Epithelial cell of esophagus (primary cell): Measurements from ENCODE around the gene IGSF3.
"Not testable (repeated sequence)": the region's sequence is repeated elsewhere in the genome, so short reads cannot be mapped to it uniquely, and the experiment has no call there.

Experiments
- DNase-seq: peaks from one replicate; pipeline ENCODE4 v3.0.0; 2010; ENCODE audit warnings: low read depth
- H3K4me3 ChIP-seq: 2 replicates; pipeline ENCODE4 v1.5.1; 2011; ENCODE audit warnings: mild to moderate bottlenecking, low read length, control low read depth
- TF ChIP-seq, protein P1 (sequence below): IDR thresholded peaks from 2 replicates; pipeline ENCODE4 v1.5.1; 2011; ENCODE audit warnings: low read depth, mild to moderate bottlenecking, low read length, control low read depth, inconsistent platforms; ENCODE audit not compliant: insufficient read depth; ENCODE audit errors: missing control alignments

Gene IGSF3

GRCh38 chr1:116605315-116605714 lies 62.2 kb downstream of the IGSF3 start:
- no peak overlapping the region for H3K4me3 ChIP-seq

GRCh38 chr1:116604408-116604807 lies 63.1 kb downstream of the IGSF3 start:
- not testable (repeated sequence) for H3K4me3 ChIP-seq, DNase-seq

More at GRCh38 chr1:116605315-116605714, 62.2 kb downstream of the IGSF3 start:
- no peak for DNase-seq
- TF ChIP-seq, protein P1, sequence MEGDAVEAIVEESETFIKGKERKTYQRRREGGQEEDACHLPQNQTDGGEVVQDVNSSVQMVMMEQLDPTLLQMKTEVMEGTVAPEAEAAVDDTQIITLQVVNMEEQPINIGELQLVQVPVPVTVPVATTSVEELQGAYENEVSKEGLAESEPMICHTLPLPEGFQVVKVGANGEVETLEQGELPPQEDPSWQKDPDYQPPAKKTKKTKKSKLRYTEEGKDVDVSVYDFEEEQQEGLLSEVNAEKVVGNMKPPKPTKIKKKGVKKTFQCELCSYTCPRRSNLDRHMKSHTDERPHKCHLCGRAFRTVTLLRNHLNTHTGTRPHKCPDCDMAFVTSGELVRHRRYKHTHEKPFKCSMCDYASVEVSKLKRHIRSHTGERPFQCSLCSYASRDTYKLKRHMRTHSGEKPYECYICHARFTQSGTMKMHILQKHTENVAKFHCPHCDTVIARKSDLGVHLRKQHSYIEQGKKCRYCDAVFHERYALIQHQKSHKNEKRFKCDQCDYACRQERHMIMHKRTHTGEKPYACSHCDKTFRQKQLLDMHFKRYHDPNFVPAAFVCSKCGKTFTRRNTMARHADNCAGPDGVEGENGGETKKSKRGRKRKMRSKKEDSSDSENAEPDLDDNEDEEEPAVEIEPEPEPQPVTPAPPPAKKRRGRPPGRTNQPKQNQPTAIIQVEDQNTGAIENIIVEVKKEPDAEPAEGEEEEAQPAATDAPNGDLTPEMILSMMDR, result no peak

DNA sequence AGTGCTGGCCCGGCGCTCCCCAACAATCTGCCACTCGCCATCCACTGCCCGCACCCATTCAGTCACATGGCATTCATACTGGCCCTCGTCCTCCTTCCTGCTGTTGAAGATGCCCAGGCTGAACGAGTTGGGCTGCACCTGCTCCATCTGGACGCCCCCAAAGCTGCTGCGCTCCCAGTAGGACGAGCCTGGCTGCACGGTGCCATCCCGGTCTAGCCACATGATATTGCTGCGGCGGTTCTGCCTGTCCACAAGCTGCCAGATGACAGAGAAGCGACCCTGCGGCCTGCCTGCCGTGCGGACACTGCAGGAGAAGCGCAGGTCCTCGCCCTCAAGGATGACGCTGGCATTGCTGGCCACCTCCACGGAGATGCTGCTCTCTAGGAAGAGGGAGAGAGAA lies 63.9 kb downstream of the IGSF3 start:
- not testable (repeated sequence) for DNase-seq, H3K4me3 ChIP-seq

DNA sequence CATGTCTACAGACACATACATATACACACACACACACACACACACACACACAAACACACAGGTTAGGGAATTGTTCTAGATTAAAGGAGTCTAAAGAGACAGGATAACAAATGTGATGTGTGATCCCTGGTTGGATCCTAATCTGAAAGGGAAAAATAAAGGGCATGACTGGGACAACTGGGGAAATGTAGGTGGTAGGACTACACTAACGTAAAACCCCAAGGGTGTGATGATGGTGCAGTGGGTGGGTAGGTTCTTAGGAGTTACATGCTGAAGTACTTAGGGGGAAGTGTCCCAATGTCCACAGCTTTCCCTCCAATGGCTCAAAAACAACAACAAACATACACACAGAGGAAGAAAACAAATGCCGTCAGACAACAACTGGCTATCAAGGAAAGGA lies 68.2 kb downstream of the IGSF3 start:
- not testable (repeated sequence) for DNase-seq, H3K4me3 ChIP-seq

DNA sequence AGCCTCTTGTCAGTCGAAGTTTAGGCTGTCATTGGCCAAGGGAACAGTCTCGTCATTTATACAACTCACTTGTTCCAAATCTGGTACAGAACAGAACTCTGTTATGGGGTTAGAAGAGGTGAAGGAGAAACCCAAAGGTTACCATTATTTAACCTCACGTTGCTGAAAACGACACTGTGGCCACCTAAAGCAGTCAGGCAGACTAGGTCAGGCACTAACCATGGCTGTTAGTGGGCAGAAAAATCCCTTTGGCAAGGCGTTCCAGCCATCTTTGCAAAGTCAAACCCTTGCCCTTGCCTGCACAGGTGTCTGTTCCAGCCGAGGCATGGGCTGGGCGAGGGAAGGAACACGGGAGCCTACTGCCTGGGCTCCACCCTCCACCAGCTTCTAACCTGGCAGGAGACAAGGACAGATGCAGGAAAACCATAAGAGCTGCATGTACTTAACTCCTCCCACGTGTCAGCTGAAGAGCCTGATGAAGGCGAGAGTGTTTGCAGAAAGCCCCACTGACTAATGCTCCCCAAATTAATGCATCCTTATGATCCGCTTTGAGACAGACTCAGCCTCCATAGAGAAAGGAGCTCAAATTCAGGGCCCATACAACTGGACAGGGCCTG lies 69.0 kb downstream of the IGSF3 start:
- H3K4me3 ChIP-seq, DNase-seq: not testable (repeated sequence)

DNA sequence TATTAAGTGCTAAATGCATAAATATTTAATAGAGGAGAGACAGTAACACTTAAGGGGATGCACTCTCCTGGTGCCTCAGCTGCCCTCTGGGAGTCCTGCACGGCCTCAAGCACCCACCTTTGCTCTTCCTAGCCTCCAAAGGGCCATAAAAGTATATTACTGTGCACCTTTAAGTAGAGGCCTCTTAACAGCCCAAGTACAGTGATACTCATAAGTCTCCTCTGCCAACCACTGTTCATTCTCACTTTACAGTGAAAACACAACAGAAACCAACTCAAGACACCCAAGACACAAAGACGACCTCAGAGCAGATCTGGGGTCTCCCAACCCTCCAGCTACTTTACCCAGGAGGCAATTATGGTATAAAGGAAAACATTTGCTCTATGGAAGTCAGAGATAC lies 70.1 kb downstream of the IGSF3 start:
- not testable (repeated sequence) for H3K4me3 ChIP-seq, DNase-seq

- not testable (repeated sequence) for H3K4me3 ChIP-seq, DNase-seq
Observed at GRCh38 chr1:116596742-116597307, 70.7 kb downstream of the IGSF3 start.

- TF ChIP-seq, protein P1, result peak; percentile 46
- H3K4me3 ChIP-seq, result not testable (repeated sequence)
- peak; percentile 11 for DNase-seq
Observed at GRCh38 chr1:116595946-116596741, 71.4 kb downstream of the IGSF3 start.

- not testable (repeated sequence) for H3K4me3 ChIP-seq, DNase-seq
- TF ChIP-seq, protein P1, result peak; percentile 17
Observed at GRCh38 chr1:116595065-116595840, 72.3 kb downstream of the IGSF3 start.

- DNase-seq, H3K4me3 ChIP-seq: not testable (repeated sequence)
Observed at GRCh38 chr1:116593977-116594376, 73.6 kb downstream of the IGSF3 start.

DNA sequence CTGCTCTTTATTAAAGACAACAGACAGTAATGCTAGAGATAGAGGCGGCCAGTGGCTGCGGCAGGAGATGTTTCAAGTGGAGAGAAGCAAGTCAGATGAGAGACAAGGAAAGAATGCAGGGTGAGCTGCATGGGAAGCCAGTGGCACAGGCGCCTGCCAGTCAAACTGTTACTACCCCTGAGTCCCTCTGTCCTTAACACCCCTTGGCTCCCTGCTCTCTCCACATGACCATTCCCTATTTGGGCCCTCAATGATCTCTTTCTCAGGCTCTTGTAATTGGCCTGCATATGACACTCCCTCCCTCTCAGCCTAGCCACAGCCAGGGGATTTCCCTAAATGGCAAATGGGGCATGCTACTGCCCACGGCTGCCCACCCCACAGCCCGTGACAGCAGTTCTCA lies 74.1 kb downstream of the IGSF3 start:
- H3K4me3 ChIP-seq, result not testable (repeated sequence)

GRCh38 chr1:116591951-116592605 lies 75.5 kb downstream of the IGSF3 start:
- not testable (repeated sequence) for DNase-seq, H3K4me3 ChIP-seq

More for the DNA sequence above, 74.1 kb downstream of the IGSF3 start:
- DNase-seq, result not testable (repeated sequence)

GRCh38 chr1:116591006-116591950 lies 76.3 kb downstream of the IGSF3 start:
- H3K4me3 ChIP-seq, DNase-seq: not testable (repeated sequence)
